ENCODE results near the gene TBRG1.
"Not testable (repeated sequence)": the region's sequence is repeated elsewhere in the genome, so short reads cannot be mapped to it uniquely, and the experiment has no call there.

Gene TBRG1

DNA sequence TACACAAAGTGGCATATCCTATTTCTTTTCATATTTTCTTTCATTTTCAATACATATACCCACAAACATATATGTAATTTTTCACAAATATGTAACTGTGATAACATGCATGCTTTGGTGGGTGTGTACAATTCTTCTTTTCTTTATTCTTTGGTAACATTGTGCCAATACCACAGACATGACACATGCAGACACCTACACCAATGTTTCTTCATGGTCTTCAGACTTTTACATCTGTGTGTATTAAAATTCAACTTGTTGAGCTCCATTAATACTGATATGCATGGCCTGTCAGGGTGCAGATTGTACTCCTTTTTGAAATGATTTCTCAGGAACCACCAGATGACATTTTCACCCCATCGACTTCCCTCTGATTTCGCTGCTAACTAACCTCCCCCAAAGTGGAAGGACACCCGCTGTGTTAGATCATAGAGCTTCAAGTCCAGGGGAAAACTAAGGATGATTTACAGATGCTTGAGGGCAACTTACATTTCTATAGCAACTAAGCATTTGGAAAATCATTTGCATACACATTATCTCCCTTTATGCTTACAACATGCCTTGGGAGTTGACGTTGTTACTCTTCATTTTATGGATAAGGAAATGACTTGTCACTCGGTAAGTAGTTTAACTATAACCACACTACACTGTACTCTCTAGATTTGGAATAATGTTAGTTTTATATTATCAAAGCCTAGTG is 21.9 kb upstream of the TBRG1 start:
- no peaks in the 10 kb centered on the region for H3K9me3 Mint-ChIP-seq
- no peaks in the 10 kb centered on the region for H3K4me1 Mint-ChIP-seq
- H3K4me3 Mint-ChIP-seq, result no peak overlapping the region
- H3K27ac Mint-ChIP-seq (ENCODE audit: low read depth), result no peak overlapping the region
- no peak for ATAC-seq (replicated peaks; ENCODE audit: extremely low read depth, poor library complexity, severe bottlenecking)
- DNase-seq (ENCODE audit: low spot score in 2 of 2), result no peak
- H3K36me3 Mint-ChIP-seq (ENCODE audit: insufficient read depth), result no peaks in the 10 kb centered on the region
- peaks cover 64% of the 10 kb centered on the region for H3K27me3 Mint-ChIP-seq

DNA sequence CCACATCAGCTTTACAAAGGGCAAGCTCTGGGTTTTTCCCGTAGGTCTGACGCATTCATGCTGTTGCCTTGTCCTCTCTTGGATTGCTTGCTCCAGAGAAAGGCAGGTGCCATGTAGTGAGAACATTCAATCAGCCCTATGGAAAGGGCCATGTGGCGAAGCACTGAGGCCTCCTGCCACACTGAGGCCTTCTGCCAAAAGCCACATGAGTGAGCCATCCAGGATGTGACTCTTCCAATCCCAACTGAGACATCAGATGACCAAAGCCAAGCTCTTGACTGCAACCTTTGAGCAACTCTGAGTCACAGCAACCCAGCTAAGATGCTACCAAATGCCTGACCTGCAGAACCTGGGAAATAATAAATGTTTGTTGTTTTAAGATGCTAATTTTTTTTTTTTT is 20.5 kb upstream of the TBRG1 start:
- no peak overlapping the region for H3K27ac Mint-ChIP-seq (ENCODE audit: low read depth)
- no peaks in the 10 kb centered on the region for H3K4me1 Mint-ChIP-seq
- ATAC-seq (replicated peaks; ENCODE audit: extremely low read depth, poor library complexity, severe bottlenecking) (no peak), DNase-seq (ENCODE audit: low spot score in 2 of 2) (no peak)
- H3K4me3 Mint-ChIP-seq, result no peak overlapping the region
- no peaks in the 10 kb centered on the region for H3K9me3 Mint-ChIP-seq
- peaks cover 51% of the 10 kb centered on the region for H3K27me3 Mint-ChIP-seq
- no peaks in the 10 kb centered on the region for H3K36me3 Mint-ChIP-seq (ENCODE audit: insufficient read depth)

DNA sequence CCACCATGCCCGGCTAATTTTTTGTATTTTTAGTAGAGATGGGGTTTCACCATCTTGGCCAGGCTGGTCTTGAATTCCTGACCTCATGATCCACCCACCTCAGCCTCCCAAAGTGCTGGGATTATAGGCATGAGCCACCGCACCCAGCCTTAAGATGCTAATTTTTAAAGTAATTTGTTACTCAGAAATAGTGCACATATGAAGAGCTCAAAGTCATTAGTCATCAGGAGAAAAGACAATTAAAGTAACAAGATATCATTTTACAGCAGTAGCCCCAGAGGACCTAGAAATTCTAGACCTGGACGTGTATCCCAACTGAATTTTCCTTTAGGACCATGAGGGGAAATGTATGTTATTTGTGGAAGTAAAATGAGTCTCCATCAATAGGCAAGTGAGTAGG is 19.9 kb upstream of the TBRG1 start:
- not testable (repeated sequence) for H3K4me1 Mint-ChIP-seq; H3K36me3 Mint-ChIP-seq (ENCODE audit: insufficient read depth); DNase-seq (ENCODE audit: low spot score in 2 of 2); H3K9me3 Mint-ChIP-seq; H3K4me3 Mint-ChIP-seq; H3K27ac Mint-ChIP-seq (ENCODE audit: low read depth); ATAC-seq (replicated peaks; ENCODE audit: extremely low read depth, poor library complexity, severe bottlenecking)
- peaks cover 45% of the 10 kb centered on the region for H3K27me3 Mint-ChIP-seq

DNA sequence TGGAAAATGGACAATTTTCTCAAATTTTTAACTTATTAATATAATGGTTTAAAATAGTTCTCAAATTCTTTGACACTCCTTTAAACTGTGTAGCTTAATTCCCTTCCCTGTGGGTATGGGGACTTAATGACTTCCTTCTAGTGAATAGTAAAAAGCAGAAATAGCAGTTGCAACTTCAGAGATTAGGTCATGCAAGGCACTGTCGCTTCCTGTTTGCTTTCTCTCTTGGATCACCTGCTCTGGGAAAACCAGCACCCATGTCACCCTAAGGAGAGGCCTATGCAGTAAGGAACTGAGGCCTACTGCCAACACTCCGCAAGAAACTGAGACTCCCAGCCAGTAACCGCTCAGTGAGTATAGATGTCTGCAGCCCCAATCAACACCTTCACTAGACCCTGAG is 16.9 kb upstream of the TBRG1 start:
- Mint-ChIP-seq H3K27ac (ENCODE audit: low read depth) (no peak overlapping the region), H3K4me1 (no peaks in the 10 kb centered on the region), H3K4me3 (no peak overlapping the region), H3K27me3 (peaks cover 25% of the 10 kb centered on the region), H3K9me3 (no peaks in the 10 kb centered on the region), H3K36me3 (ENCODE audit: insufficient read depth) (no peaks in the 10 kb centered on the region)
- DNase-seq (ENCODE audit: low spot score in 2 of 2), result no peak
- ATAC-seq (replicated peaks; ENCODE audit: extremely low read depth, poor library complexity, severe bottlenecking), result no peak

DNA sequence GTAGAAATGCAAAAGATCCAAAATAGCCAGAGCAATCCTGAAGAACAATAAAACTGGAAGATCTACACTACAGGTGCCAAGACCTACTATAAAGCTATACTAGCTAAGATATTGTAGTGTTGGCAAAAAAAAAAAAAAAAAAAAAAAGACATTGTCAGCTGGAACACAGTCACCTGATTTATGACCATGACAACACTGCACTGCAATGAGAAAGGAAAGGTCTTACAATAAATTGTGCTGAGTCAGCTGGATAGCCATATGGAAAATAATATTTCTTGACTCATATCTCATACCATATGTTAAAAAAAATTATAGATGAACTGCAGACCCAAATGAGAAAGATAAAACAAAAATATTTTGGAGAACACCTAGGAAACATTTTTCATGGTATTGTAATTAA is 14.5 kb upstream of the TBRG1 start:
- Mint-ChIP-seq H3K27ac (ENCODE audit: low read depth) (no peak overlapping the region), H3K4me1 (peaks cover 4% of the 10 kb centered on the region), H3K9me3 (no peaks in the 10 kb centered on the region), H3K27me3 (peaks cover 7% of the 10 kb centered on the region), H3K36me3 (ENCODE audit: insufficient read depth) (no peaks in the 10 kb centered on the region), H3K4me3 (no peak overlapping the region)
- DNase-seq (ENCODE audit: low spot score in 2 of 2), result no peak
- ATAC-seq (replicated peaks; ENCODE audit: extremely low read depth, poor library complexity, severe bottlenecking), result no peak

DNA sequence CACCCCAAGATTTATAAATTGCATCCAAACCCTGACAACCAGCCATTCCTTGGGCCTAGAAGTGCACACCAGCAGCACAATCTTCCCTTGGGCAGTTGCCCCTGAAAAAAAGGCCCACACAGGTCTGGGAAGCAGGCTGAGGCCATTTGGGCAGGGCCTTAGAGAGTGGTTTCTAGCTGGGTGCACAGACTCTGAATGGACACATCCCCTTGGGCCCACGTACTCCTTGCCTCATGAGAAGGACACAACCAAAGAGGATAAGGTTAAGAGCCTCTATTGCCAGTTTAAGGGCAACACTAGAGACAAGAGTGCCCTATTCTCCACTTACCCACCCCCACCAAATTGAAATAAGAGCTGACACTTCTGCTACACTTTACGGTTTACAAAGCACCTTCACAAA is 12.4 kb upstream of the TBRG1 start:
- Mint-ChIP-seq H3K27ac (ENCODE audit: low read depth) (no peak overlapping the region), H3K36me3 (ENCODE audit: insufficient read depth) (no peaks in the 10 kb centered on the region), H3K9me3 (no peaks in the 10 kb centered on the region), H3K27me3 (peaks cover 25% of the 10 kb centered on the region), H3K4me3 (no peak overlapping the region), H3K4me1 (peaks cover 6% of the 10 kb centered on the region)
- DNase-seq (ENCODE audit: low spot score in 2 of 2), result no peak
- ATAC-seq (replicated peaks; ENCODE audit: extremely low read depth, poor library complexity, severe bottlenecking), result no peak

- Mint-ChIP-seq H3K27me3 (peaks cover 27% of the 10 kb centered on the region), H3K4me1 (peaks cover 6% of the 10 kb centered on the region), H3K27ac (ENCODE audit: low read depth) (no peak within 1 kb of the TSS), H3K36me3 (ENCODE audit: insufficient read depth) (no peaks in the 10 kb centered on the region), H3K9me3 (no peaks in the 10 kb centered on the region), H3K4me3 (no peak within 1 kb of the TSS)
- no peak for DNase-seq (ENCODE audit: low spot score in 2 of 2)
- ATAC-seq (replicated peaks; ENCODE audit: extremely low read depth, poor library complexity, severe bottlenecking), result no peak
Observed at GRCh38 chr11:124611064-124611463, 11.6 kb upstream of the TBRG1 start, which contains the start of gene PANX3. TSS of gene PANX3 (plus strand) at chr11:124611428. CDS start at chr11:124611557, 129 bp downstream.

DNA sequence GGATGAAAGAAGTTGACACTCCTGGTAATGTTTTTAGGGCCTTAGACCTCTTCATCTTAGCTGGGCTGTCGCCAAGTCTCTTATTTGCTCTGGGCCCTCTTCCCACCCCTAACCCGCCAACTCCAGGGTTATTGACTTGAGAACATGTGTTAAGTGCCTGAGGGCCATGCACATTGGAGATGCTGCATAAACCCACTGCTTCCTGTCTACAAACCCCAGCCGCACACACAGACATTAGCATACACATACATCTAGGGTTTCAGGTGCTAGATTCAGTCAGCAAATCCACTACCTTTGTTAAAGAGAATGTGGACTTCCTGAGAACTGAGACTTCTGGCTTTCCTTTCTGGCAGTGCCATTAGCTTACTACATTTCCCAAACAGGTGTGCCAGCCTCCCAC is 10.6 kb upstream of the TBRG1 start:
- no peaks in the 10 kb centered on the region for H3K9me3 Mint-ChIP-seq
- no peak for DNase-seq (ENCODE audit: low spot score in 2 of 2)
- H3K4me1 Mint-ChIP-seq, result peaks cover 6% of the 10 kb centered on the region
- H3K36me3 Mint-ChIP-seq (ENCODE audit: insufficient read depth), result no peaks in the 10 kb centered on the region
- no peak overlapping the region for H3K27ac Mint-ChIP-seq (ENCODE audit: low read depth)
- no peak overlapping the region for H3K4me3 Mint-ChIP-seq
- H3K27me3 Mint-ChIP-seq, result peaks cover 33% of the 10 kb centered on the region
- no peak for ATAC-seq (replicated peaks; ENCODE audit: extremely low read depth, poor library complexity, severe bottlenecking)

DNA sequence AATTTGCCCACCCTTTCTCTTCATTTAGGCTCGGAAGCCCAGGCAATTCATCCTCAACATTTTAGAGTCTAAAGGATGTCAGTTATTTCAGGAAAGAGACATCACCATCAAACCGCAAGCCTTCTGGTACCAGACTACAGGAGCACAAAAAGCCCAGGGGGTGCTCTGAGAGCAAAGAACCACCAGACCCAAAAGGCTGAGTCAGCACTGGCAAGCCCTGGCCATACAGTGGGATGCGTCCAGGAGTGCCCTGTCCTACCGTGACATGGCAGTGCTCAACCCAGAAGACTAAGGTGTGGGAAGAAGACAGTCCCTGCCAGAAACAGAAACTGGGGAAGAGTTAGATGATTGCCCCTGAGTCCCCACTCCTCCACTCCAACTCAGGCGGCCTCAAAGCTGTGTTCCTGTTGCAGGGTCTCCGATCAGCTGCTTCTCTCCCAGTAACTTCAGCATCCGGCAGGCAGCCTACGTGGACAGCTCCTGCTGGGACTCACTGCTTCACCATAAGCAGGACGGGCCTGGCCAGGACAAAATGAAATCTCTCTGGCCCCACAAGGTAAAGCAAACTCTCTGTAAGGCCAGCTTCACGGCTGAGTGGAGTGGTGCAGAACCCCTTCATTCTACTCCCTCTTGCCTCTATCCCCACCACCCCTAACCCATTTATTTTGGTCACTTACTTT is 10.0 kb upstream of the TBRG1 start:
- Mint-ChIP-seq H3K36me3 (ENCODE audit: insufficient read depth) (no peaks in the 10 kb centered on the region), H3K4me1 (peaks cover 6% of the 10 kb centered on the region), H3K27ac (ENCODE audit: low read depth) (no peak overlapping the region), H3K9me3 (no peaks in the 10 kb centered on the region), H3K4me3 (no peak overlapping the region), H3K27me3 (peaks cover 40% of the 10 kb centered on the region)
- ATAC-seq (replicated peaks; ENCODE audit: extremely low read depth, poor library complexity, severe bottlenecking), result peak; percentile 3
- DNase-seq (ENCODE audit: low spot score in 2 of 2), result no peak

DNA sequence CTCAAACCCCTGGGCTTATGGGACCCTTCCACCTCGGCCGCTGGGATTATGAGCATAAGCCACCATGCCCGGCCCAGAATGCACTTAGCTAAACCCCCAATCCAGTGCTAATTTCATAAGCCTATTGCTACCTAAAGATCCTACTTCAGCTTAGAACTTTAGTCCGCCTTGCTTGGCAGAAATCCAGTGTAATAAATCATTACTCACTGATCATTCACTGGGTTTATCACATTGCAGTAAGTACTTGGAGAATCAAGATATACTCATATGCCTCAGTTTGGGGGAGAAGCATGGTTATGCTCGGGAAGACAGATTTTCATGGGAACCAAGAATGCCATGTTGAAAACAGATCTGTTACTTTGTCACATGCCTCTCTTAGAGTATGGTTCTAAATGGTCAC is 3.8 kb upstream of the TBRG1 start:
- no peaks in the 10 kb centered on the region for H3K9me3 Mint-ChIP-seq
- H3K4me1 Mint-ChIP-seq, result peaks cover 16% of the 10 kb centered on the region
- H3K36me3 Mint-ChIP-seq (ENCODE audit: insufficient read depth), result peaks cover 10% of the 10 kb centered on the region
- DNase-seq (ENCODE audit: low spot score in 2 of 2) (no peak), ATAC-seq (replicated peaks; ENCODE audit: extremely low read depth, poor library complexity, severe bottlenecking) (no peak)
- no peak overlapping the region for H3K4me3 Mint-ChIP-seq
- H3K27ac Mint-ChIP-seq (ENCODE audit: low read depth), result no peak overlapping the region
- peaks cover 47% of the 10 kb centered on the region for H3K27me3 Mint-ChIP-seq

GRCh38 chr11:124623861-124624525 is 1.3 kb downstream of the TBRG1 start:
- H3K27ac Mint-ChIP-seq (ENCODE audit: low read depth), result peak overlapping the region; percentile 96
- ATAC-seq (replicated peaks; ENCODE audit: extremely low read depth, poor library complexity, severe bottlenecking) (no peak), DNase-seq (ENCODE audit: low spot score in 2 of 2) (no peak)
- peak overlapping the region; percentile 94 for H3K4me3 Mint-ChIP-seq
- peaks cover 8% of the 10 kb centered on the region for H3K27me3 Mint-ChIP-seq
- H3K4me1 Mint-ChIP-seq, result peaks cover 43% of the 10 kb centered on the region
- H3K36me3 Mint-ChIP-seq (ENCODE audit: insufficient read depth), result peaks cover 24% of the 10 kb centered on the region
- no peaks in the 10 kb centered on the region for H3K9me3 Mint-ChIP-seq

- H3K27me3 Mint-ChIP-seq, result no peaks in the 10 kb centered on the region
- no peak for ATAC-seq (replicated peaks; ENCODE audit: extremely low read depth, poor library complexity, severe bottlenecking)
- peak overlapping the region; percentile 5 for H3K27ac Mint-ChIP-seq (ENCODE audit: low read depth)
- H3K9me3 Mint-ChIP-seq, result no peaks in the 10 kb centered on the region
- peaks cover 27% of the 10 kb centered on the region for H3K36me3 Mint-ChIP-seq (ENCODE audit: insufficient read depth)
- no peak overlapping the region for H3K4me3 Mint-ChIP-seq
- DNase-seq (ENCODE audit: low spot score in 2 of 2), result no peak
- peaks cover 43% of the 10 kb centered on the region for H3K4me1 Mint-ChIP-seq
Observed at GRCh38 chr11:124625504-124626168, 3.0 kb downstream of the TBRG1 start.
